Astrocyte of the spinal cord (primary cell): Measurements from ENCODE around the gene GYS1.
A peak's percentile ranks its signal among the peaks of the same experiment; 100 is the strongest.

ENCODE experiments used
- DNase-seq: peaks from one replicate; pipeline ENCODE4 v3.0.0; 2011; ENCODE audit warnings: low read depth, low spot score
- H3K4me3 ChIP-seq: 2 replicates; pipeline ENCODE4 v1.5.1; 2011; ENCODE audit warnings: low read depth, mild to moderate bottlenecking, low read length, moderate library complexity
- CTCF ChIP-seq: IDR thresholded peaks from 2 replicates; pipeline ENCODE4 v1.5.1; 2012; ENCODE audit warnings: low read depth, mild to moderate bottlenecking, low read length, inconsistent platforms
- in situ Hi-C: cut with HindIII; loops from 2 replicates; pipeline ENCODE4 v1.10.0; 2017; ENCODE audit warnings: low sequenced_read_pairs

GYS1 gene

GRCh38 chr19:48959341-48960239, 33.5 kb downstream of the GYS1 start:
- DNase-seq, result no peak
- no peak overlapping the region for H3K4me3 ChIP-seq
- no peak for TF ChIP-seq CTCF
- in situ Hi-C loops, result no loop called here

- in situ Hi-C loops, result no loop called here
- TF ChIP-seq CTCF, result no peak
- H3K4me3 ChIP-seq, result no peak overlapping the region
- no peak for DNase-seq
Observed at GRCh38 chr19:48958006-48958405, 35.1 kb downstream of the GYS1 start.

- TF ChIP-seq CTCF, result no peak
- no peak for DNase-seq
- peak overlapping the region; percentile 99 for H3K4me3 ChIP-seq
- in situ Hi-C loops, result no loop called here
Observed at GRCh38 chr19:48955308-48955958, 37.7 kb downstream of the GYS1 start.

- peak; percentile 97 for DNase-seq
- H3K4me3 ChIP-seq, result peak within 1 kb of the TSS; percentile 99
- in situ Hi-C loops, result no loop called here
- no peak for TF ChIP-seq CTCF
Observed at GRCh38 chr19:48954595-48955307, 38.4 kb downstream of the GYS1 start, which contains the start of gene BAX. TSS of gene BAX (plus strand) at chr19:48954875. CDS start at chr19:48954929, 54 bp downstream.

- no peak for DNase-seq
- in situ Hi-C loops, result no loop called here
- no peak for TF ChIP-seq CTCF
- H3K4me3 ChIP-seq, result peak overlapping the region; percentile 99
Observed at GRCh38 chr19:48953990-48954594, 39.0 kb downstream of the GYS1 start.

- no peak for TF ChIP-seq CTCF
- in situ Hi-C loops, result no loop called here
- no peak for DNase-seq
- H3K4me3 ChIP-seq, result no peak overlapping the region
Observed at GRCh38 chr19:48953141-48953540, 40.0 kb downstream of the GYS1 start.
